ENCODE data around the gene HEMGN. TPM values are rescaled to one million over a fixed set of nuclear protein-coding genes. Genes with fewer than 3 reads are reported as not detected.
A peak's percentile ranks its signal among the peaks of the same experiment; 100 is the strongest.

The HEMGN gene
- total and polyA plus RNA-seq, 2 experiments from 2014 or later: not detected

GRCh38 chr9:97895695-97896332, 42.2 kb downstream of the HEMGN start:
- Histone ChIP-seq H3K79me2 (replicated peaks; ENCODE audit: insufficient read depth) (no peaks in the 10 kb centered on the region), H2AFZ (no peak overlapping the region), H3K27me3 (ENCODE audit: insufficient read depth) (no peaks in the 10 kb centered on the region), H3F3A (replicated peaks; ENCODE audit: low read depth) (no peaks in the 10 kb centered on the region), H3K4me1 (ENCODE audit: insufficient read depth) (no peaks in the 10 kb centered on the region), H3K4me2 (no peak overlapping the region), H4K20me1 (replicated peaks; ENCODE audit: insufficient read depth) (no peaks in the 10 kb centered on the region; the same call in 1 of the 2 replicates), H3K4me3 (no peak overlapping the region), H3K36me3 (ENCODE audit: insufficient read depth) (no peaks in the 10 kb centered on the region), H3K9me2 (ENCODE audit: insufficient read depth) (no peaks in the 10 kb centered on the region), H3K27ac (ENCODE audit: low read depth) (no peak overlapping the region)
- no peak overlapping the region for H3K27ac Mint-ChIP-seq
- TF ChIP-seq REST (IDR thresholded peaks at IDR 0.05; ENCODE audit: unreplicated experiment) (no peak), POLR2AphosphoS5 (IDR thresholded peaks at IDR 0.05; ENCODE audit: low read depth) (no peak)
- TF ChIP-seq, protein P1, sequence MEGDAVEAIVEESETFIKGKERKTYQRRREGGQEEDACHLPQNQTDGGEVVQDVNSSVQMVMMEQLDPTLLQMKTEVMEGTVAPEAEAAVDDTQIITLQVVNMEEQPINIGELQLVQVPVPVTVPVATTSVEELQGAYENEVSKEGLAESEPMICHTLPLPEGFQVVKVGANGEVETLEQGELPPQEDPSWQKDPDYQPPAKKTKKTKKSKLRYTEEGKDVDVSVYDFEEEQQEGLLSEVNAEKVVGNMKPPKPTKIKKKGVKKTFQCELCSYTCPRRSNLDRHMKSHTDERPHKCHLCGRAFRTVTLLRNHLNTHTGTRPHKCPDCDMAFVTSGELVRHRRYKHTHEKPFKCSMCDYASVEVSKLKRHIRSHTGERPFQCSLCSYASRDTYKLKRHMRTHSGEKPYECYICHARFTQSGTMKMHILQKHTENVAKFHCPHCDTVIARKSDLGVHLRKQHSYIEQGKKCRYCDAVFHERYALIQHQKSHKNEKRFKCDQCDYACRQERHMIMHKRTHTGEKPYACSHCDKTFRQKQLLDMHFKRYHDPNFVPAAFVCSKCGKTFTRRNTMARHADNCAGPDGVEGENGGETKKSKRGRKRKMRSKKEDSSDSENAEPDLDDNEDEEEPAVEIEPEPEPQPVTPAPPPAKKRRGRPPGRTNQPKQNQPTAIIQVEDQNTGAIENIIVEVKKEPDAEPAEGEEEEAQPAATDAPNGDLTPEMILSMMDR (conservative IDR thresholded peaks at IDR 0.05; ENCODE audit: low read depth in 2 of 2): peak; percentile 43 to 61; a peak in 3 of 4 replicates
- DNase-seq (ENCODE audit: low spot score) (peak; percentile 83), ATAC-seq (peak; percentile 99)
- H3K9me3 Mint-ChIP-seq: no peaks in the 10 kb centered on the region
- peaks cover 3% of the 10 kb centered on the region for H3K27me3 Mint-ChIP-seq (ENCODE audit: insufficient read depth, low read depth, poor library complexity)
- no peak overlapping the region for H3K4me3 Mint-ChIP-seq
- H3K4me1 Mint-ChIP-seq: no peaks in the 10 kb centered on the region; the same call in 2 of the 3 replicates
- no peaks in the 10 kb centered on the region for H3K36me3 Mint-ChIP-seq (ENCODE audit: low read depth)

GRCh38 chr9:97895211-97895610, 42.8 kb downstream of the HEMGN start:
- Histone ChIP-seq H2AFZ (no peak overlapping the region), H3K27ac (ENCODE audit: low read depth) (no peak overlapping the region), H3F3A (replicated peaks; ENCODE audit: low read depth) (no peaks in the 10 kb centered on the region), H4K20me1 (replicated peaks; ENCODE audit: insufficient read depth) (no peaks in the 10 kb centered on the region; the same call in 1 of the 2 replicates), H3K9me2 (ENCODE audit: insufficient read depth) (no peaks in the 10 kb centered on the region), H3K4me1 (ENCODE audit: insufficient read depth) (no peaks in the 10 kb centered on the region), H3K4me3 (no peak overlapping the region), H3K79me2 (replicated peaks; ENCODE audit: insufficient read depth) (no peaks in the 10 kb centered on the region), H3K4me2 (no peak overlapping the region), H3K27me3 (ENCODE audit: insufficient read depth) (no peaks in the 10 kb centered on the region), H3K36me3 (ENCODE audit: insufficient read depth) (no peaks in the 10 kb centered on the region)
- DNase-seq (ENCODE audit: low spot score) (no peak), ATAC-seq (no peak)
- peaks cover 3% of the 10 kb centered on the region; the same call in 2 of the 3 replicates for H3K4me1 Mint-ChIP-seq
- no peaks in the 10 kb centered on the region for H3K36me3 Mint-ChIP-seq (ENCODE audit: low read depth)
- H3K27ac Mint-ChIP-seq: no peak overlapping the region
- H3K4me3 Mint-ChIP-seq: no peak overlapping the region
- no peaks in the 10 kb centered on the region for H3K9me3 Mint-ChIP-seq
- H3K27me3 Mint-ChIP-seq (ENCODE audit: insufficient read depth, low read depth, poor library complexity): peaks cover 3% of the 10 kb centered on the region
- TF ChIP-seq JUNB (IDR thresholded peaks at IDR 0.05; ENCODE audit: unreplicated experiment) (no peak), CREB1 (CRISPR knock-in tag; IDR thresholded peaks at IDR 0.05; ENCODE audit: low read depth) (no peak), STAT1 (IDR thresholded peaks at IDR 0.05; ENCODE audit: unreplicated experiment) (no peak), NANOG (IDR thresholded peaks at IDR 0.05; ENCODE audit: borderline replicate concordance) (no peak), REST (IDR thresholded peaks at IDR 0.05; ENCODE audit: unreplicated experiment) (no peak), ZNF331 (CRISPR knock-in tag; IDR thresholded peaks at IDR 0.05; ENCODE audit: low read depth) (no peak), EZH2phosphoT487 (IDR thresholded peaks at IDR 0.05; ENCODE audit: unreplicated experiment) (no peak), POLR2AphosphoS5 (IDR thresholded peaks at IDR 0.05; ENCODE audit: low read depth) (no peak), EZH2 (IDR thresholded peaks at IDR 0.05; ENCODE audit: low read depth, unreplicated experiment) (no peak)
- TF ChIP-seq, protein P1 (conservative IDR thresholded peaks at IDR 0.05; ENCODE audit: low read depth in 2 of 2): no peak
- TF ChIP-seq, protein P2, sequence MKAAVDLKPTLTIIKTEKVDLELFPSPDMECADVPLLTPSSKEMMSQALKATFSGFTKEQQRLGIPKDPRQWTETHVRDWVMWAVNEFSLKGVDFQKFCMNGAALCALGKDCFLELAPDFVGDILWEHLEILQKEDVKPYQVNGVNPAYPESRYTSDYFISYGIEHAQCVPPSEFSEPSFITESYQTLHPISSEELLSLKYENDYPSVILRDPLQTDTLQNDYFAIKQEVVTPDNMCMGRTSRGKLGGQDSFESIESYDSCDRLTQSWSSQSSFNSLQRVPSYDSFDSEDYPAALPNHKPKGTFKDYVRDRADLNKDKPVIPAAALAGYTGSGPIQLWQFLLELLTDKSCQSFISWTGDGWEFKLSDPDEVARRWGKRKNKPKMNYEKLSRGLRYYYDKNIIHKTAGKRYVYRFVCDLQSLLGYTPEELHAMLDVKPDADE (IDR thresholded peaks at IDR 0.05): no peak
